Nephron progenitor cell (in vitro differentiated cells): Measurements from ENCODE around the gene PAPPA.

Experiments
- DNase-seq: peaks from one replicate; pipeline ENCODE4 v3.0.0; 2021
- H3K27ac Mint-ChIP-seq: 2 replicates; pipeline ENCODE4 v1.8.0; 2021; ENCODE audit warnings: mild to moderate bottlenecking, moderate library complexity, mixed read lengths
- H3K27me3 Mint-ChIP-seq: 2 replicates; pipeline ENCODE4 v1.8.0; 2021; ENCODE audit warnings: mild to moderate bottlenecking, low read depth, mixed read lengths; ENCODE audit not compliant: poor library complexity
- H3K36me3 Mint-ChIP-seq: 2 replicates; pipeline ENCODE4 v1.8.0; 2021; ENCODE audit warnings: low read depth, mixed read lengths
- H3K4me1 Mint-ChIP-seq: 2 replicates; pipeline ENCODE4 v1.8.0; 2021; ENCODE audit warnings: mixed read lengths
- H3K4me3 Mint-ChIP-seq: 2 replicates; pipeline ENCODE4 v1.8.0; 2021; ENCODE audit warnings: mild to moderate bottlenecking, moderate library complexity, mixed read lengths
- H3K9me3 Mint-ChIP-seq: 2 replicates; pipeline ENCODE4 v1.8.0; 2021; ENCODE audit warnings: mild to moderate bottlenecking, moderate library complexity, mixed read lengths
- CTCF ChIP-seq: fragments of 200-600 bp; sonication (generic); IDR thresholded peaks from 2 replicates; pipeline ENCODE4 v1.5.0; 2021; ENCODE audit warnings: antibody characterized with exemption

Gene PAPPA

GRCh38 chr9:116331241-116331640 lies 177.7 kb downstream of the PAPPA start:
- no peaks in the 10 kb centered on the region for H3K9me3 Mint-ChIP-seq
- peaks cover 48% of the 10 kb centered on the region for H3K4me1 Mint-ChIP-seq
- peaks cover 8% of the 10 kb centered on the region for H3K36me3 Mint-ChIP-seq
- no peak for TF ChIP-seq CTCF
- DNase-seq = no peak
- H3K27me3 Mint-ChIP-seq = peaks cover 18% of the 10 kb centered on the region
- no peak overlapping the region for H3K27ac Mint-ChIP-seq
- H3K4me3 Mint-ChIP-seq = no peak overlapping the region

GRCh38 chr9:116332090-116332489 lies 178.5 kb downstream of the PAPPA start:
- peaks cover 54% of the 10 kb centered on the region for H3K4me1 Mint-ChIP-seq
- no peaks in the 10 kb centered on the region for H3K9me3 Mint-ChIP-seq
- H3K4me3 Mint-ChIP-seq = no peak overlapping the region
- H3K27me3 Mint-ChIP-seq = peaks cover 18% of the 10 kb centered on the region
- H3K27ac Mint-ChIP-seq = no peak overlapping the region
- no peak for TF ChIP-seq CTCF
- no peak for DNase-seq
- peaks cover 8% of the 10 kb centered on the region for H3K36me3 Mint-ChIP-seq

- Mint-ChIP-seq H3K4me1 (peaks cover 54% of the 10 kb centered on the region), H3K36me3 (peaks cover 8% of the 10 kb centered on the region), H3K9me3 (no peaks in the 10 kb centered on the region), H3K27ac (no peak overlapping the region), H3K4me3 (no peak overlapping the region), H3K27me3 (peaks cover 20% of the 10 kb centered on the region)
- no peak for DNase-seq
- TF ChIP-seq CTCF = no peak
Observed at GRCh38 chr9:116333254-116333653, 179.7 kb downstream of the PAPPA start.

- no peak for TF ChIP-seq CTCF
- Mint-ChIP-seq H3K27me3 (peaks cover 17% of the 10 kb centered on the region), H3K36me3 (peaks cover 13% of the 10 kb centered on the region), H3K27ac (no peak overlapping the region), H3K4me3 (no peak overlapping the region), H3K9me3 (no peaks in the 10 kb centered on the region), H3K4me1 (peaks cover 59% of the 10 kb centered on the region)
- DNase-seq = peak; percentile 22
Observed at GRCh38 chr9:116334546-116335150, 181.1 kb downstream of the PAPPA start.

- Mint-ChIP-seq H3K36me3 (peaks cover 13% of the 10 kb centered on the region), H3K27ac (no peak overlapping the region), H3K4me1 (peaks cover 64% of the 10 kb centered on the region), H3K4me3 (no peak overlapping the region), H3K9me3 (no peaks in the 10 kb centered on the region), H3K27me3 (peaks cover 16% of the 10 kb centered on the region)
- TF ChIP-seq CTCF = no peak
- no peak for DNase-seq
Observed at GRCh38 chr9:116335392-116335791, 181.8 kb downstream of the PAPPA start.

- Mint-ChIP-seq H3K27me3 (peaks cover 14% of the 10 kb centered on the region), H3K27ac (no peak overlapping the region), H3K4me3 (no peak overlapping the region), H3K4me1 (peaks cover 64% of the 10 kb centered on the region), H3K9me3 (no peaks in the 10 kb centered on the region), H3K36me3 (peaks cover 15% of the 10 kb centered on the region)
- DNase-seq = no peak
- no peak for TF ChIP-seq CTCF
Observed at GRCh38 chr9:116336133-116336862, 182.7 kb downstream of the PAPPA start.
